T-helper 1 cell (primary cell): ENCODE data around the gene THRSP.
"Not testable (repeated sequence)": the region's sequence is repeated elsewhere in the genome, so short reads cannot be mapped to it uniquely, and the experiment has no call there.

Experiments used
- DNase-seq, 5 donors: peaks; one replicate each; pipeline ENCODE4 v3.0.0-alpha.2; 2012 to 2020
- total RNA-seq, 4 donors: gene quantifications; one replicate each; lab custom pipeline; 2026; lab: John Stamatoyannopoulos, UW

Gene THRSP, protein sequence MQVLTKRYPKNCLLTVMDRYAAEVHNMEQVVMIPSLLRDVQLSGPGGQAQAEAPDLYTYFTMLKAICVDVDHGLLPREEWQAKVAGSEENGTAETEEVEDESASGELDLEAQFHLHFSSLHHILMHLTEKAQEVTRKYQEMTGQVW
- 0 reads per million in 4 donors for total RNA-seq

DNA sequence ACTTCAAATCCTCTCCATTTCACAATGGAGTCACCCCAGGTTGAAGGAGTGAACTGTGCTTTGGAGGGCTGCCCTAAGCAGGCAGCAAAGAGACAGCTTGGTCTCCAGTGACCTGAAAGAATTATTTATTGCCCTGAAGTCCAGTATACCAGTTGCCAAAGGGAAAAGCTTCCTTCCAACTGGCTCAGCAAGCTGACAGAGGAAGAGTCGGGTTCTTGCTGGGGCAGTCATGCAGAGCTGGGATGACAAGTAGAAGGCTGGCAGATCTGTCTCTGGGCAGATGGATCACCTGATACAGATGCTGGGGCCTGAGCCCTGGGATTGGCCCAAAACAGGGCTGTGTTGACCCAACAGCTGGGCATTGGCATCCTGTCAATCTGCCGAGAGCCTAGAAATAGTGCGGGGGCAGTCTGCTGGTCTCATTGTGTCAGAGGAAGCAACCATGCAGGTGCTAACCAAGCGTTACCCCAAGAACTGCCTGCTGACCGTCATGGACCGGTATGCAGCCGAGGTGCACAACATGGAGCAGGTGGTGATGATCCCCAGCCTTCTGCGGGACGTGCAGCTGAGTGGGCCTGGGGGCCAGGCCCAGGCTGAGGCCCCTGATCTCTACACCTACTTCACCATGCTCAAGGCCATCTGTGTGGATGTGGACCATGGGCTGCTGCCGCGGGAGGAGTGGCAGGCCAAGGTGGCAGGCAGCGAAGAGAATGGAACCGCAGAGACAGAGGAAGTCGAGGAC, at the start of gene THRSP:
THRSP (plus strand) TSS at position 422 of the 742 bp plus-strand sequence; CDS start at position 443, 21 bp downstream.
- no peak for DNase-seq

DNA sequence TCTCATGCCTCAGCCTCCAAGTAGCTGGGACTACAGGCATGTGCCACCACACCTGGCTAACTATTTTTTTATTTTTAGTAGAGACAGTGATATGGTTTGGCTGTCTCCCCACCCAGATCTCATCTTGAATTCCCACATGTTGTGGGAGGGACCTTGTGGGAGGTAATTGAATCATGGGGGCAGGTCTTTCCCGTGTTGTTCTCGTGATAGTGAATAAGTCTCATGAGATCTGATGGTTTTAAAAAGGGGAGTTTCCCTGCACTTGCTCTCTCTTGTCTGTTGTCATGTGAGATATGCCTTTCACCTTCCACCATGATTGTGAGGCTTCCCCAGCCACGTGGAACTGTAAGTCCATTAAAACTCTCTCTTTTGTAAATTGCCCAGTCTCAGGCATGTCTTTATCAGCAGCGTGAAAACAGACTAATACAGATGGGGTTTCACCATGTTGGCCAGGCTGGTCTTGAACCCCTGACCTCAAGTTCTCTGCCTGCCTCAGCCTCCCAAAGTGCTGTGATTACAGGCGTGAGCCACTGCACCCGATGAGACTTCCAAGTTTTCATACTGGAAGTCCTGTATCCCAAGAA, 48.6 kb upstream of the THRSP start:
- not testable (repeated sequence) for DNase-seq

DNA sequence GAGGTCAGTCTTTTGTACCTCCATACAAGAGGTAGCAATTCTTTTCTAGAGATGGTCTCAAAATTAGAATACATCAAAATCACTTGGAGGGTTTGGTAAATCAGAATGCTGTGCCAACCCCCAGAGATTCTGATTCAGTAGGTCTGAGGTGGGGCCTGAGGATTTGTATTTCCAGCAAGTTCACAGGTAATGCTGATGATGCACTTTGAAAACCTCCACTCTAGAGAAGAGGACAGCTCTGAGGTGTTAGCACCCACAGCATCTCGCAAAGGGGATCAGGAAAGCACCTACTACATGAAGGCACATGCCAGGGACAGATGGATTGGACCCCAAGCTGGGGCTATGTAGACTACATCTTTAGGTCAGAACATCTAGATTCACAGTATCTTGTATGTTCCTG, 47.8 kb upstream of the THRSP start:
- DNase-seq = no peak

DNA sequence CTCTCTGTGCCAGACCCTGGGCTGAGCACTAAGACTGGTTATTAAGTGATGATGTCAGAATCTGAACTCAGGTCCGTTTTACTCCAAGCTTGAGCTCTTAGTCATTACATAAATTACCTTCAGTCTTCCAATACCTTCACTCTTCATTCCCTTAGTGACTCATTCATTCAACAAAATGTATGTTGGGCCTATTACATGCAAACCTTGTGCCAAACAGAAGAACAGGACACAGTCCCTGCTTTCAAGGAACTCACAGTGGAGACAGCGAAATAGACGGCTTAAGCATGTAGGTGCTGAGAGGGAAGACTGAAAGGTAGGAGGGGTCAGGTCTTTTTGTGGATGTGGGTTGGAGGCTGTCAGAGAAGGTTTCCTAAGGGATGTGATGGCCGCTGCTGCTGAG, 43.9 kb upstream of the THRSP start:
- no peak for DNase-seq

DNA sequence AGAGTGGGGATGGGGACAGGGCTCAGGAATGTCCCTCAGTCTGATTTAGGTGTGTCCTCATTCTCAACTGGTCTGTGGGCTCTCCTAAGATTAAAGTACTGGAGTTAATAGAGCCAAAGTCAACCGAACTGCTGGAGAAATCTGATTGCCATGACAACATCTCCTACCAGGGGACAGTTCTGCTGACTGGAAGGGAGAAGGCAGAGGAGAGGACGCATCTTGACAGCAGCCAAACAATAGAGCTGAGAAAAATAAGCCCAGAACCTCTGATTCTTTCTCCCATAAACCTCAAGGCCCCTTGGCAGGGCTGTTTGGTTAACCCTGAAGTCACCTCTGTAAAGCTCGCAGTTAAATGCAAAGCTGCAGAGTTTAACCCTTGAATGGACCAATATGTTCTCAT, 43.4 kb upstream of the THRSP start:
- DNase-seq = no peak

DNA sequence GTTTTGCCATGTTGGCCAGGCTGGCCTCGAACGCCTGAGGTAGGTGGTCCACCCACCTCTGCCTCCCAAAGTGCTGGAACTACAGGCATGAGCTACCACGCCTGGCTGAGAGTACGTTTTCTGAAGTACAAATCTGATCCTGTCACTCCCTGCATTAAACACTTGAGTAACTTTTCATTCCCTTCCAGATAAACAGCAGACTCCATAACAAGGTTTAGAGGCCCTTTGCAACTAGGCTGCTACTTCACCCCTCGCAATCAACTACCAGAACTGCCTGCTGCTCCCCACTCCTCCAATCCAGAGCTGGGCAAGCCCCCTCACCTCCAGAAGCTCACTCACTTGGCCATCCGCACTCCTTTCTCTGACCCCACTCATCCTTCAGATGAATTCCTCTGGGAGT, 42.0 kb upstream of the THRSP start:
- no peak for DNase-seq

DNA sequence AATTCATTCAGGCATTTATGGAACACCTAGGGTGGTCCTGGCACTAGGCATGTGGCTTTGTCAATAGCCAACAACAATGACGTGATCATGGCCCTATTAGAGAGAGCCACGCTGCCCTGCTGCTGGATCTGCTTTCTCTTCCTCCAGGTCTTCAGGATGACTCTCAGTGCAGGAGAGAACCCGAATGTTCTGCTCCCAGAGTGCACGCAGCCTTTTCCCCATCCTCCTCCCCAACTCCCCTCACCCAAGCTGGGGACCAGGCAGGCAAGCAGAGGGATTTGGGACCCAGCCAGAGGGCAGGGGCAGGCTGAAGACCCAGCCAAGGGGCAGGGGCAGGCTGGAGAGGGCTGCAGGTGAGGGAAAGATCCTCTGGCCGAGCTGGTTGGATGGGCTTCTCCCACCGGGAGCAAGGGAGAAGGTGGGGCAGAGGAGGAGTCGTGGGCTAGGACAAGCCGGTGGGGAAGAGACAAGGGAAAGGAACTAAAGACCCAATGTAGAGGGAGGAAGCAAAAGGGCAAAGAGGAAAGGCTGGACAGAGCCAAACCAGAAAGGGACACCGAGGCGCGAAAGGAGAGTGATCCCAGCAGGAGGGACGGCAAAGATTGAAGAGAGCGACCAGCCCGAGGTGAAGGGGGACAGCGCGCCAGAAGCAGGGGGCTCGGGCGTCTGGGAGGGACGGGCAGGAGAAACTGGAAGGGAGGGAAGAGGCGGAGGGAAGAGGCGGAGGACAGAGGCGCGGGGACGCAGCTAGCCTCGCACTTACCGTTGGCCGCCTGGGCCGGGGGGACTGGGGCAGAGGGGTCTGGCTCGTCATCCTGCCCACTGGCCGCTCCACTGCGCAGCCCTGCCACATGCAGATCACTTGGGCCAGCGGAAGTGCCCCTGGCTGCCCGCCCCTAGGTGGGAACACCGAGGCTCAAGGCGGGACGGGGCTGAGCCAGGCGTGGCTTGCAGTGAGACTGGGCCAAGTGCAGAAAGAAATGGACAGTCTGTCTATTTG, 41.0 kb upstream of the THRSP start, which contains the start of gene KCTD14:
KCTD14 (minus strand) TSS at position 880 of the 1,000 bp plus-strand sequence; CDS start at position 853, 27 bp downstream.
- DNase-seq = no peak

DNA sequence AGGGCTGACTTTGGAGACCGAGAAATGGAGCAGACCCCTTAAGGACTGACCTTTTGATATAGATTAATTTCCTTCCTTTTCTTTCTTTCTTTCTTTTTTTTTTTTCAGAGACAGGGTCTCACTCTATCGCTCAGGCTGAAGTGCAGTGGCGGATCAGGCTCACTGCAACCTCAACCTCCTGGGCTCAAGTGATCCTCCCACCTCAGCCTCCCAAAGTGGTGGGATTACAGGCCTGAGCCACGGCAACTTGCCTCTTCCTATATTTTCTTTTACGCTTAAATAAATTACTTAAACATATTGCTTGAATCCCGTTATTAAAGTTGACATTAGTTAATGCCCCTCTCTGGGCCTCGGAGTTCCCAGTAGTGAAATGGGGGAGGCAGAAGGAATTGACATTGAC, 40.2 kb upstream of the THRSP start:
- DNase-seq = no peak

DNA sequence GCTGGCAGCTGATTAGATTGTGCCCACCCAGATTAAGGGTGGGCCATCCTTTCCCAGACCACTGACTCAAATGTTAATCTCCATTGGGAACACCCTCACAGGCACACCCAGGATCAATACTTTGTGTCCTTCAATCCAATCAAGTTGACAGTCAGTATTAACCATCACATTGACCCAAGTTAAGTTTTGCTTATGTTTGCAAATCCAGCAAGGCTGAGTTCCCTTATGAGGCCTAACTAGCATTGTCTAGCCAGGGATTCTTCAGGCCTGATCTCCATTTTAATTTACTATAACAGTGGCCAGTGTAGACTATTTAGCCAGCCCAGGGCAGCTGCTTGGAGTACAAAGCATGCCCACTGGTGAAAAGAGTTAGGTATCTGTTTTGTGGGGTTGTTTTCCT, 38.3 kb upstream of the THRSP start:
- no peak for DNase-seq

DNA sequence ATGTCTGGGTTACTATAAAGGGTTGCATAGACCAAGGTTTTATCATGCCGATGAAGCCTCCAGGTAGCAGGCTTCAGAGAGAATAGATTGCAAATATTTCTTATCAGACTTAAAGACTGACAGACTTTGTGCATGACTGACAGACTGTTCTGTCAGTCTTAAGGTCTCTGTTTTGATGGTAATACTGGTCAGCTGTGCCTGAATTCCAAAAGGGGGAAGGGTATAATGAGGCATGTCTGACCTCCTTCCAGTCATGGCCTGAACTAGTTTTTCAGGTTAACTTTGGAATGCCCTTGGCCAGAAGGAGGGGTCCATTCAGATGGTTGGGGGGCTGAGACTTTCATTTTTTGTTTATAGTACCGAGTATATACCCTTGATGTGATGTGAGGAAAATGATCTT, 35.9 kb upstream of the THRSP start:
- DNase-seq = no peak

DNA sequence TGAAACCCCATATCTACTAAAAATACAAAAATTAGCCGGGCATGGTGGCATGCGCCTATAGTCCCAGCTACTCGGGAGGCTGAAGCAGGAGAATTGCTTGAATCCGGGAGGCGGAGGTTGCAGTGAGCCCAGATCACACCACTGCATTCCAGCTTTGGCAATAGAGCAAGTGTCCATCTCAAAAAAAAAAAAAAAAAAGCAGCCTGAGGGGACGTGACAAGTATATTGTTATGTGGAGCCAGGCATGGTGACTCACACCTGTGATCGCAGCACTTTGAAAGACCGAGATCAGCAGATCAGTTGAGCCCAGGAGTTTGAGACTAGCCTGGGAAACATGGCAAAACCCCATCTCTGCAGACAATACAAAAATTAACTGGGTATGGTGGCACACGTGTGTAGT, 35.2 kb upstream of the THRSP start:
- not testable (repeated sequence) for DNase-seq

DNA sequence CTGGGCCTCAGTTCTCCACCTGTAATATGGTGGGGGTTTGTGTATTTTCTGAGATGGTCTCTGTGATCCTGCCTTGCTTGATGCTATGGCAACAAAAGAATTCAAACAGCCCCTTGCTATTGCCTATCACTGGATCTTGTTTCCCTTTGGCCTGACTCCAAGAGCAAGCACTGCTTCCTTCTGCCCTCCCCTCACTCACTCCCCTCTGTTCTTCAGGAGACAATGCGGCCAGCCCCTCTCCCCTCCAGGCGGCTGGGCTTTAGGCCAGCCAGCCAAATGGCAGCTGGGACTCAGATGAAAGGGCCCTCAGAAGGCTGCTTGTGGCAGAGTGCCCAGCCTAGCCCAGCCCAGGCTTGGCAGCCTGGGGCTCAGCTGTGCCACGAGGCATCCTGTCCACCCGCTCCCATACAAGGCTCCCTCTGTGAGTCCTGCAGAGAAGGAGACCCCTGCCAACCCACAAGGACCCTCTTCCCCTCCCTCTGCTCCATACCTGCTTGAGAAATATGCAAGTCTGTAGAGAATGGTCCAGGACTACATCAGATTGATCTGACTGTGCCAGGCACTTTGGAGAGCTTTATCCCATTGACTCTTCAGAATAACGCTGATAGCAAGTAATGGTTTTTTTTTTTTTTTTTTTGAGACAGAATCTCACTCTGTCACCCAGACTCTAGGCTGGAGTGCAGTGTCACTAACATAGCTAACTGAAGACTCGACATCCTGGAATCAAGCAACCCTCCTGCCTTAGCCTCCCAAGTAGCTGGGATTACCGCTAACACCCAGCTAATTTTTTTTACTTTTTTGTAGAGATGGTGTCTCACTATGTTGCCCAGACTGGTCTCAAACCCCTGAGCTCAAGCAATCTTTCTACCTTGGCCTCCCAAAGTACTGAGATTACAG, 33.0 kb upstream of the THRSP start:
- DNase-seq = no peak

DNA sequence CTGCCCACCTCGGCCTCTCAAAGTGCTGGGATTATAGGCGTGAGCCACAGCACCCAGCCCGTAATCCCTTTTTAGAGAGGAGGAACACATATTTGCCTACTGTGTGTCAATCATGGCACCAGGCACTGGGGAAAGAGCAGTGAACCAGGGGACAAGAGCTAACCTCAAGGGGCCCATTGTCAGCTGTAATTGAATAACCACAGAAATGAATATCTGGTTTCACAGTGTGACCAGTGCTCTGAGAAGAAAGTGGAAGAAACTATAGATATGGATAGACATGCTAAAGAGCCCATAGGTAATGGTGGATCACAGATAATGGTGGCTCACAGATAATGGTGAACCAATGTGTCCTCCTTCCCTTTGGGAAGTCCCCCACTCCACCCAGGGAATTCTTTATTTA, 32.0 kb upstream of the THRSP start:
- DNase-seq = no peak

DNA sequence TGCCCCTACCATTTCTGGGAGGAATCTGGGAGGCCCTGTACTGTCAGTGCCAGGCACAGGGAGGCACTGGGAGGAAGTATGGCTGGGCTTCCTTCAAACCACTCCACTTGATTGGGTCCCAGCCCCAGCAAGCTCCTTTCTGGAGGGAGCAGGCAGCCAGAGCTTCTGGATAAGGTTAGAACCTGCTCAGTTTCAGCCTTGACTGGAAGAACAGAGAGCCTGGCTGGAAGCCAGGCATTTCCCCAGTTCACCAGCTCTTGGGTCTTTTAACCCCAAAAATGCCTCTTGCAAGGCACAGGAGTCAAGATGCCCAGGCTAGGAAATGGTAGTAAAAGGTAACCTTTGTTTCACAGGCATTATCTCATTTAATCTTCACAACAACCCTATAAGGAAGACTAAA, 31.6 kb upstream of the THRSP start:
- DNase-seq = no peak

DNA sequence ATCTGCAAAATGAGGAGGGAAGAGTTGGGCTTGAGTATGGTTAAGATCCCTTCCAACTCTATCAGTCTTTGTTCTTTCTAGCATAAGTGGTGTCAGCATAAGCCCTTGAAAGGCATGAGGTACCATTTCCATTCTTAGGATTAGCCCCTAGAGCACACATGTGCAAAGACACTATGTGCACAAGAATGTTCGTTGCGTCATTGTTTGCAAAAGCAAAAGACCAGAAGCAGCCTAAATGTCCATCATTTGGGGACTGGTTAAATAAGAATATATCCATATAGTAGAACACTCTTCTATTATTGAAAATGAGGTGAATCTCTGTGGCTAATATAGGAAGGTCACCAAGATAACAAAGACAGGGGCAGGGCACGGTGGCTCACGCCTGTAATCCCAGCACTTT, 30.6 kb upstream of the THRSP start:
- no peak for DNase-seq

DNA sequence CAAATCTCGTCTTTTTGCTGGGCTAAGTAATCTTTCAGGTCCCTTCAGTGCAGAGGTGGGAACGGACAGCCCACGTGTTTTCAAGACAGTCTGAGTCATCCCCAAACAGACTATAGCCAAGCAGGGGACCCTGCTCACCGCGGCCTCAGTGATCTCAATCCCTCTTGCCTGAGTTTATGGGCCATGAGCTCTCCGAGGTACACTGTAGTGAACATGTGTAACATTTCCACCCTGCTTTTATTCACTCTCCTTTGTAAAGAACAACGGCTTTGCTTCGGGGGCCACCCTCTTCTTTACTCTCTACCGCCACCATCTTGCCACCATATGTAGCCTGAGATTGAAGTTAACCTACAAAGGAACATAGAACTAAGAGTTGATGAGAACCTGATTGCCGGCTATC, 29.0 kb upstream of the THRSP start:
- DNase-seq = no peak

DNA sequence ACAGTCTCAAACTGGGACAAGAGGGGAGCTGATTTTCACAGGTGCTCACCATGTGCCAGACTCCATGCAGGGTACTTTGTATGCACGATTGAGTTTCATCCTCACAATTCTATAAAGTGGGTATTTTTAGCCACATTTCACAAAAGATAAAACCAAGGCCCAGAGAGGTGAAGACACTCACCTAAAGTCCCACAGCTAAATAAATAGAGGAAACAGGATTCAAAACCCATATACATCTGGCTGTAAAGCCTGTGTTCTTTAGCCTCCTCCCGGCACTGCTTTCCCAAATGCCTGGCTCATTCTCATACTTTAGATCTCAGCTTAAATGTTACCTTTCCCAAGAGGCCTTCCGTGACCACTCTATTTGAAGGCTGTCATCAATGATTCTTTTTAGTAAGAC, 27.3 kb upstream of the THRSP start:
- DNase-seq = no peak

DNA sequence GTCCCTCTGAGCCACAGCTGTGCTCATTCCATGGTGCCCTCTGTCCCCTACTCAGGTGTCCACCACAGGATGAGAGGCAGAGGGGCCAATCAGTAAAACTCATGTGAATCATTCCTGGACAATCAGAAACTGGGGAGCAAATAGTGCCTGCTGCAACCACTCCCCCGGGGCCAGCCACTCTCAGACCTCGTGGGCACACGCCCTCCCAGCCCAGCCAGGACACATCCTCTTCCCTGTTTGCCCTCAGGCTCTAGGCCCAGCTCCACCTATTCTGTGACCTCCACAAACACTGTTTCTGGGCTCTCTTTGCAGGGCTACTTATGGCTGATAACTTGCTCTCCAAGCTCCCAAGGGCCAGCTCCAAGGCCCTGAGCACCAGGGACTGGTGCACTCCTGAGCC, 26.6 kb upstream of the THRSP start:
- DNase-seq = no peak

DNA sequence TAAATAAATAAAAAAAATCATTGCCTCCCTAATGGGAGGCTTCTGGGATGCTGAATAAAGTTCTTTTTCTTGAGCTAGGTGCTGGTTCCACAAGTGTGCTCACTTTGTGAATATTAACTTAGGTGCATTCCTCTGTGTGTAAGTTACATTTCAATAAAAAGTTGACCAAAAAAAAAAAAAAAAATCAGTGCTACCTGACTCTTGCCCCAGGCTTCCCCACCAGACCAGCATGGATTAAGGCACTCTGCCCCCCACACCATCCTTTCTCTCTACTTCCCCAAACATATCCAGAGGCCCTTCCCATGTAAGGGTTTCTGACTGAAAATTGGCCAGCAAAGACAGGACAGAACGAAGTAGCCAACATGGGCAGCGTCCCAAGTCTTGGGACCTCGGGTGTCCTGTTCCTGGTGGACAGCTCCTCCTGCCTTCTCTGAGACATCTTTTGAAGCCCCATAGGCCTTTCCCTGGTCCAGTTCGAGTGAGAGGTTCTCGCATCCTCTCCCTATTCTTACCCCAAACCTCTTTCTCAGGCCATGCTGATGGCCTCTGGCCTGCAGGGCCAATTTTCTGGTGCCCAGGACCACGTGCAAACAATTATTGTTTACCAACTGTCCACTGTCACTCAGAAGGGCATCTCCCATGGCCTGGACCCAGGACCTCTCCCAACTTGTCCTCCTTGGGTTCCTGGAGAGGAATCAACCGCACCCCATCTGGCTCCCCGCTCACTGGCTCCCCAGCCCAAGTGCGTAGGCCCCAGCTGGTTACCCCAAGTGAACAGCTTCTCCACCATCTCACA, 25.6 kb upstream of the THRSP start:
- no peak for DNase-seq

DNA sequence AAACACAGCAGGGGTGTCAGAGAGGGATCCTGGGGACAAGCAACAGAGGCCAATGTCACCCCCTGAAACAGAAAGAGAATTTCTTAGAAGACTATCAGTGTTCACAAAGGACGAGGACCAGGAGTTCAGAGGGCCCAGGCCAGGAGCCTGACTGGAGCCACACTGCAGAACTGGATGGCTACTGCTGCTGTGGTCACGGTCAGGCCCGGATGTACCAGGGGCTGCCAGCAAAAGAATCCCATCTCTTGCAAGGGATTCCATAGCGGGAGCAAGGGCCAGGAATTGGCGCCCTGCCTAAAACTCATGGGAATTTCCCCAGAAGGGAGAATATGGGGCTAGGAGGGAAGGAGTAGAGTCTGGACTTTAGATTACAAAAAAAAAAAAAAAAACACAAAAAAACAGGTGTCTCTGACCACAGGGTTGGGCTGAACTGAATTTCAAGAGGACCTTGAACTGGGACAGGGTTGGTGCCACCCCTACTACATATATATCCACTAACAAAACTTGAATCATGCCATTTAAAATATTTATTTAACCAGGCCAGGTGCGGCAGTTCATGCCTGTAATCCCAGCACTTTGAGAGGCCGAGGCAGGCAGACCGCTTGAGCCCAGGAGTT, 24.9 kb upstream of the THRSP start:
- DNase-seq = no peak
